ENCODE measurements around the gene TBC1D22A.

DNA sequence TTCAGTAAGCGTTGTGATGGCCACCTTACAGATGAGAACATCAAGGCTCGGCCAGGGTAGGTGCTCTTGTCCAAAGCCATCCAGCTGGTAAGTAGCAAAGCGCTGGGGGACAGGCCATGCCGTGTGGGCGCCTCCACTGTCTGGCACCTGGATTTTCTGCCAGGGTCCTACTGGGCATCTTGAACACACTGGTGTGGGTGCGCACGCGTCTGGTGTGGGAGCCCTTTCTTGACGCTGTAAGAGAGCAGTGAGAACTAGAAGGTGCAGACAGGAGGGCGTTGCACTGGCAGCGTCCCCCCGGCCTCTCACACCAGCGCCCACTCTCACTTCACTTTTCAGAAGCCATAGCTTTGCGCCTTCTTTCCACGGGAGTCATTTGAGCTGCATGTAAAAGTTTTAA lies 296.6 kb downstream of the TBC1D22A start:
- TF ChIP-seq POLR2A (IDR thresholded peaks at IDR 0.05), result no peak
- TF ChIP-seq, protein P1, sequence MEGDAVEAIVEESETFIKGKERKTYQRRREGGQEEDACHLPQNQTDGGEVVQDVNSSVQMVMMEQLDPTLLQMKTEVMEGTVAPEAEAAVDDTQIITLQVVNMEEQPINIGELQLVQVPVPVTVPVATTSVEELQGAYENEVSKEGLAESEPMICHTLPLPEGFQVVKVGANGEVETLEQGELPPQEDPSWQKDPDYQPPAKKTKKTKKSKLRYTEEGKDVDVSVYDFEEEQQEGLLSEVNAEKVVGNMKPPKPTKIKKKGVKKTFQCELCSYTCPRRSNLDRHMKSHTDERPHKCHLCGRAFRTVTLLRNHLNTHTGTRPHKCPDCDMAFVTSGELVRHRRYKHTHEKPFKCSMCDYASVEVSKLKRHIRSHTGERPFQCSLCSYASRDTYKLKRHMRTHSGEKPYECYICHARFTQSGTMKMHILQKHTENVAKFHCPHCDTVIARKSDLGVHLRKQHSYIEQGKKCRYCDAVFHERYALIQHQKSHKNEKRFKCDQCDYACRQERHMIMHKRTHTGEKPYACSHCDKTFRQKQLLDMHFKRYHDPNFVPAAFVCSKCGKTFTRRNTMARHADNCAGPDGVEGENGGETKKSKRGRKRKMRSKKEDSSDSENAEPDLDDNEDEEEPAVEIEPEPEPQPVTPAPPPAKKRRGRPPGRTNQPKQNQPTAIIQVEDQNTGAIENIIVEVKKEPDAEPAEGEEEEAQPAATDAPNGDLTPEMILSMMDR (IDR thresholded peaks at IDR 0.05), result no peak

Measured in Peyer's patch (tissue), 4 donors.